CD4-positive, alpha-beta T cell treated with Interleukin-6 for 4 hours (primary cell): Measurements from ENCODE around the gene OR56B1.
A peak's percentile ranks its signal among the peaks of the same experiment; 100 is the strongest.
"Not testable (repeated sequence)": the region's sequence is repeated elsewhere in the genome, so short reads cannot be mapped to it uniquely, and the experiment has no call there.

Experiments
- DNase-seq: peaks from one replicate; pipeline ENCODE4 v3.0.0-alpha.2; 2020; ENCODE audit warnings: mixed read lengths

OR56B1 gene, protein sequence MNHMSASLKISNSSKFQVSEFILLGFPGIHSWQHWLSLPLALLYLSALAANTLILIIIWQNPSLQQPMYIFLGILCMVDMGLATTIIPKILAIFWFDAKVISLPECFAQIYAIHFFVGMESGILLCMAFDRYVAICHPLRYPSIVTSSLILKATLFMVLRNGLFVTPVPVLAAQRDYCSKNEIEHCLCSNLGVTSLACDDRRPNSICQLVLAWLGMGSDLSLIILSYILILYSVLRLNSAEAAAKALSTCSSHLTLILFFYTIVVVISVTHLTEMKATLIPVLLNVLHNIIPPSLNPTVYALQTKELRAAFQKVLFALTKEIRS

DNA sequence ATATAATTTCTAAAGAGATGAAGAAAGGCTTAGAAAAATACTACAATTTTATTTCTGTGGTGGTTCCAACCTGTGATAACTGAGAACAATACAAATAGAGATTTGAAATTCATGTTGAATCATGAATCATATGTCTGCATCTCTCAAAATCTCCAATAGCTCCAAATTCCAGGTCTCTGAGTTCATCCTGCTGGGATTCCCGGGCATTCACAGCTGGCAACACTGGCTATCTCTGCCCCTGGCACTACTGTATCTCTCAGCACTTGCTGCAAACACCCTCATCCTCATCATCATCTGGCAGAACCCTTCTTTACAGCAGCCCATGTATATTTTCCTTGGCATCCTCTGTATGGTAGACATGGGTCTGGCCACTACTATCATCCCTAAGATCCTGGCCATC is at the start of gene OR56B1:
TSS of gene OR56B1 (plus strand) at position 53 of the 400 bp plus-strand sequence. CDS start at position 122, 69 bp downstream.
- DNase-seq: no peak

DNA sequence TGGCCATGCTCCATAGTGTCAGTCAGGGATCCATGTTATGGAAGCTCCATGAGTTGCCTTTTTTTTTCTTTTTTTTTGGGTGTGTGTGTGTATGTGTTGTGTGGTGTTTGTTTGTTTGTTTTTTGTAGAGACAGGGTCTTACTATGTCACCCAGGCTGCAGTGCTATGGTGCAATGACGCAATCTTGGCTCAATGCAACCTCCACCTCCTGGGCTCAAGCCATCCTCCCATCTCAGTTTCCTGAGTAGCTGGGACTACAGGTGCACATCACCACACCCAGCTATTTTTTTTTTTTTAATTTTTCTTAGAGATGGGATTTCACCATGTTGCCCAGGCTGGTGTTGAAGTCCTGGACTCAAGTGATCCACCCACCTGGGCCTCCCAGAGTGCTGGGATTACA is 47.8 kb upstream of the OR56B1 start:
- no peak for DNase-seq

DNA sequence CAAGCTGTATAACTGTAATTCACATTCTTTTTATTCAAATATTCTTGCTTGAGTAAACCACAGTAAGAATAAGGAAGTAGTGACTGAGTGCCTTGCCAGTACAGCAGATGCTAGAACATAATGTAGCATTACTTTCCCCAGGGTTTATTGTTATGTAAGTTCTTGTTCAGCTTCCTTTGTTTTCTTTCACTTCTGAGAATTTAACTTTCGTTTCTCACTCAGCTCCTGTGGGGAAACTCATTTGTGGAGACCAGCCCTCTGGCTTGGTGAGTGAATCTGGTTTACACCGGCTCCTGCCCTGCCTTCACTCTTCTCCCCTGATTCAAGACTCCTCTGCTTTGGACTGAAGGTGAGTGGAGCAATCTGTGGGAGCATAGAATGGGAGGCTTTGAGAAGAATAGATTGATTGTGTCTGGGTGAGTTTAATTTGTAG is 46.7 kb upstream of the OR56B1 start, which contains the start of gene TRIM22:
TSS of gene TRIM22 (plus strand) at position 240 of the 433 bp plus-strand sequence. CDS start 6,443 bp downstream, outside the sequence.
- DNase-seq: peak; percentile 63

GRCh38 chr11:5690216-5690615 is 46.0 kb upstream of the OR56B1 start:
- DNase-seq: no peak

GRCh38 chr11:5690736-5691135 is 45.5 kb upstream of the OR56B1 start:
- no peak for DNase-seq

GRCh38 chr11:5691238-5691963 is 44.8 kb upstream of the OR56B1 start:
- DNase-seq: not testable (repeated sequence)

DNA sequence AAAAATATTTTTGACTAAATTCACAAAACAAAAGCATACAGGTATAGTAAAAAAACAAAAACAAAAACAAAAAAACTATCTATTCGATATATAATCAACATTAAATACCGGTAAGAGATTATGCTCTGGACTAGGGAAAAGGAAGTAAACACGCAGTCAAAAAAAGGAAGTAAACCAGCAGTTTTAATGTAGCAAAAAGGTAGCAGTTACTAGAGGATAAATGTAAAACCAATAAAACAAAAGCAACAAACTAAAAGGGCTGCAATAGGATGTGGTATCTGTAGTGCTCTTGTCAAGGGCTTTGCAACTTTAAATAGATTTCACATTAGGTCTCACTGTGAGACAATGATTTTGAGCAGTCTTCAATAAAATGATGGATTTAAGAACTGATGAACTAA is 44.3 kb upstream of the OR56B1 start:
- no peak for DNase-seq

DNA sequence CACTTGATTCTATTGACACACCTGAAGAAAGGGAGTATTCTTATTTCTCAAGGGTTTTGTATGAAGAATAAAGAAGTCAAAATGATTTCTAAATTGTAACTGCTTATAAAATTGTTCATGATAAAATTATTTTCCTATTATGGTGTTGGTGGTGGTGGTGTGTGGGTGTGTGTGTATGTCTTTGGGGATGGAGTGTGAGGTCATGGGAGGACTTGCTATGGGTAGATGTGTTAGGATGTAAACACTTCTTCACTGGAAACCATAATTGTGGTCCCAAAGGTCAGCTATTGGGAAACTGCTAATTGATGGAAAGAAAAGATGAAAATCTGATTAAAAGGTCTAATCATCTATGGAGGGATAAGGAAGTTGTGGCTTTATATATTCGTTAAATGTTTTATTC is 41.6 kb upstream of the OR56B1 start:
- no peak for DNase-seq

DNA sequence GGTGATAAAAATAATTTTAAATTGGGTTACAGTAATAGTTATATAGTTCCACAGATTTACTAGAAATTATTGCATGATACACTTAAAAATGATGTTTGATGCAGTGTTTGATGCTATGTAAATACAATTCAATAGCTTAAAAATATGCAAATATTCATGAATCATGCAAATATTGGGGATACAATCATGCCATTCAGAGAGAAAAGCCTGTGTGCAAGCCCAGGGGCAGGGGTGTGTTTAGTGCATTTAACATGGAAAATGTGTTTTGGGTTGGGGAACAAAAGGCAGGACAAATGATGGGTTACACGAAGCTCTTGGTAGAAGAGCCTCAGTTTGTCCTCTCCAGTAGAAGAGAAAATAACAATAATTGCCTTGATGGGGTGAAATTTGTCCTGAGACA is 40.7 kb upstream of the OR56B1 start:
- no peak for DNase-seq

- DNase-seq: no peak
Measured at GRCh38 chr11:5696210-5696609, 40.0 kb upstream of the OR56B1 start.

- DNase-seq: no peak
Measured at GRCh38 chr11:5698281-5698680, 38.0 kb upstream of the OR56B1 start.

DNA sequence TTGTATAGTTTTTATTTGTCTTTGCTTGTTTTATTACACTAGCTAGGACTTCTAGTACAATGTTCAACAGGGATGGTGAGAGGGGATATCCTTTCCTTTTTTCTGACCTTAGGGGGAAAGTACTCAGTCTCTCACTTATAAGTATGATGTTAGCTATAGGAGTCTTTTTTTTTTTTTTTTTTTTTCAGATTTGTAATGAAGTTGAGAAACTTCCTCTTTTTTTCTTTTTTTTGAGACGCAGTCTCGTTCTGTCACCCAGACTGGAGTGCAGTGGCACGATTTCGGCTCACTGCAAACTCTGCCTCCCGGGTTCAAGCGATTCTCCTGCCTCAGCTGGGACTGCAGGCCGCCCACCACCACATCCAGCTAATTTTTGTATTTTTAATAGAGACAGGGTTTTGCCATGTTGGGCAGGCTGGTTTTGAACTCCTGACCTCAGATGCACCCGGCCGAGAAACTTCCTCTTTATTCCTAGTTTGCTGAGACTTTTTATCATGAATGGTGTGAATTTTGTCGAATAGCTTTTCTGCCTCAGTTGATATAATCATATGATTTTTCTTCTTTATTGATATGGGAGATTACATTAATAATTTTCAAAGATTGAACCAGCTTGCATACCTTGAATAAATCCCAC is 35.7 kb upstream of the OR56B1 start:
- DNase-seq: no peak

DNA sequence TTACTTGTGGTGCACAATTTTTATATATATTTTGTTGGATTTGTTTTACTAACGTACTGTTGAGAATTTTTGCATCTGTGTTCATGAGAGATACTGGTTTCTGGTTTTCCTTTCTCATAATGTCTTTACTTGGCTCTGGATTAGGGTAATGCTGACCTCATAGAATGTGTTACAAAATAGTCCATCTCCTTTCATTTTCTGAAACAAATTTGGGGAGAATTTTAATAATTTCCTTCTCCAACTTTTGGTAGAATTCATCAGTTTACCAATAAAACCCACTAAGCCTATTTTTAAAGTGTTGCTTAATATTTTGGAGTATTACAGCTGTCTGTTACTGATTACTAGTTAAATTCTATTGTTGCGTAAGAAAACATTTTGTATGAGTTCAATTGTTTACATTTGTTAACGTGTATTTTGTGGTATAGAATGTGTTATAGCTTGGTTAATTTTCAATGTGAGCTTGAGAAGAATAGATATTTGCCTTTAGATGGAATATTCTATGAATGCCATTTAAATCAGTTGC is 35.1 kb upstream of the OR56B1 start:
- DNase-seq: no peak

- DNase-seq: no peak
Measured at GRCh38 chr11:5703741-5704536, 32.3 kb upstream of the OR56B1 start.

DNA sequence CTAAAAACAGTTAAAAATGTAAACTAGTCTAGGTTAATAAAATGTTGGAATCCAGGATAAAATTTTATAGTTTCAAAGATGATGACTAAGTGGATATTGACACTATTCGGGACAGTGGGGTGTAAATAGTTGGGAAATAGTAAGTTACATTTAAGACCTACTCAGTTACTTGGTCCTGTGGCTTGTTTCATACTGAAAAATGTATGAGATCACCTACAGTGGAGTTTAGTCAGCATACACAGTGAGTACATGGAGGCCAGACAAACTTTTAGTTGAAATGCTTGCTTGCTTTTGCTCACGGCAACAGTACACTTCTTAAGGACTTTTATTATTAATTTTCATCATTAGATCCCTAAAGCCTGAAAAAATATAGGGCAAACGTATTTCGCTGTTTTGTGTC is 30.6 kb upstream of the OR56B1 start:
- no peak for DNase-seq

DNA sequence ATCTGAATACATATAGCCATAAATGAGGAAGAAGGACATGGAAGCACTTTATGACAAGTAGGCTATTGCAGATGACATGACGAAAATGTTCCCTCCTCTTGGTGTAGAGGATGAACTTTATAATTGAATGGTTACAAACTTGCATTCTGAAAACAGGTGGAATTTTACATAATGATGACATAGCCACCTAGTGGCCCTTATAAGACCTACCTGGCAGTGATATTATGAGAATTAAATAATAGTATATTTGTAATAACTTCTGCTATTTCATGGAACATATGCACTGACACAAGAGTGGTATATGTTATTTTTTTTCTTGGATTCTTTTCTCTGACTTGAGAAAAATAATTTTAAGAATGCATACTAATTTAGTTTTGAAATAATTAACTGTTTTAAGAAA is 23.7 kb upstream of the OR56B1 start:
- DNase-seq: no peak

DNA sequence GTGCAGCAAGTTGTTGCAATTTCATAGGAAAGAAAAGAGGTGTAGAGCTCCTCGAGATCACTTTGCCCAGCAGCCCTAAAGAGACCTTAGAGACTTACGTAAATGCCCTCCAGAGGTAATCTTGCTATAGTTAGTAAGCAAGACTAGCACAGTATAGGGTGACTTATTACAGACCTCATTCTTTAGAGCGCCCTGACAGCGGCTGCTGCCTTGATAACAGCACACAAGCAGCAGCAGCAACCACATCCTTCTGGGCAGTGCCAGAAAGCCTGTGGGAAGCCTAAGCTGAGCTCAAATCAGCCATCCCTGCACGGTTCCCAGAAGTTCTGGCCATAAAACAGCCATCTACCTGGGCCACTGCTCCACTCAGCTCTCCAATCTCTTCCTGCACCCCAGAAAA is 22.6 kb upstream of the OR56B1 start:
- no peak for DNase-seq

DNA sequence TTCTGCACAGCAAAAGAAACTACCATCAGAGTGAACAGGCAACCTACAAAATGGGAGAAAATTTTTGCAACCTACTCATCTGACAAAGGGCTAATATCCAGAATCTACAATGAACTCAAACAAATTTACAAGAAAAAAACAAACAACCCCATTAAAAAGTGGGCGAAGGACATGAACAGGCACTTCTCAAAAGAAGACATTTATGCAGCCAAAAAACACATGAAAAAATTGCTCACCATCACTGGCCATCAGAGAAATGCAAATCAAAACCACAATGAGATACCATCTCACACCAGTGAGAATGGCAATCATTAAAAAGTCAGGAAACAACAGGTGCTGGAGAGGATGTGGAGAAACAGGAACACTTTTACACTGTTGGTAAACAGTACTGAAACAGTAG is 19.7 kb upstream of the OR56B1 start:
- not testable (repeated sequence) for DNase-seq

DNA sequence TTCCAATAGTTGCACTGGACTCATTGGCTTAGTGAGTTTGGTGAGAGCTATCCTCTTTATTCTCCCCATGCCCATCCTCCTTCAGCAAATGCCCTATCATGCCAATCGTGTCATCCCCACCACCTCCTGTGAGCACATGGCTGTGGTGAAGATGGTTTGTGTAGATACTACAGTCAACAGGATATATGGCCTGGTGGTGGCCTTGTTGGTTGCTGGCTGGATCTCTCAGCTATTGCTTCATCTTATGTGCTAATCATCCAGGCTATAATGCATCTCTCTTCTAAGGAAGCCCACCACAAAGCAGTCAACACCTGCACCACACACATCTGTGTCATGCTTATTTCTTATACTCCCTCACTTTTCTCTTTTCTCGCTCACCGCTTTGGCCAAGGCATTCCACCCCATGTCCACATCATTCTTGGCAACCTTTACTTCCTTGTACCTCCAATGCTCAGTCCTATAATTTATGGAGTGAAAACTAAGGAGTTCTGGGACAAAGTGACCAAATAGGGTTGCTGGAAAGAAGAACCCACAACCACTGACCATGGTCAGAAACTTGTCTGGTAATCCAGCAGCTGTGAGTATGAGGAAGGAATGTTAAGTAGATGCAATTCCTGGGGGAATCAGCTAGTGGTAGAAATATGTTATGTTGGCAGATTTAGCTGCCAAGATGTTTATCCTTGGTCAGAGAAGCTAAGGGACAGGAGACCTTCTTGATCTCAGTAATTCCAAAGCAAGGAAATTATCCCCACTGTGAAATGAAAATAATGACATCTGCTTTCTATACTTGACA is 16.3 kb upstream of the OR56B1 start:
- no peak for DNase-seq

DNA sequence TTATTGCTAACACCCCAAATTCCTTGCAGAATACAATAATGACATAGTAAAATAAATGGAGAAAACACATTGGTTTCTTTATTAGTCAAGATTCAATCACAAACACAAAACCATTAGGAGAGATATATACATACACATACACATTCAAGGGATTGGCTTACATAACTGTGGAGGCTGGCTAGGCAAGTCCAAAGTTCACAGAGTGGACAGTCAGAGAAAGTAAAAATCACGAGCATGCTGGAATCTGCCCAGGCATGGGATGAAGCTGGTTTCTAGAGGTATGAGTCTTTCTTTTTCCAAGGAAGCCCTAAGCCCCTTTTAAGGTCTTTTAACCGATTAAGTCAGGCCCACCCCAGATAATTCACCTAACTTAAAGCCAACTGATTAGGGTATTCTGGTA is 13.6 kb upstream of the OR56B1 start:
- no peak for DNase-seq

DNA sequence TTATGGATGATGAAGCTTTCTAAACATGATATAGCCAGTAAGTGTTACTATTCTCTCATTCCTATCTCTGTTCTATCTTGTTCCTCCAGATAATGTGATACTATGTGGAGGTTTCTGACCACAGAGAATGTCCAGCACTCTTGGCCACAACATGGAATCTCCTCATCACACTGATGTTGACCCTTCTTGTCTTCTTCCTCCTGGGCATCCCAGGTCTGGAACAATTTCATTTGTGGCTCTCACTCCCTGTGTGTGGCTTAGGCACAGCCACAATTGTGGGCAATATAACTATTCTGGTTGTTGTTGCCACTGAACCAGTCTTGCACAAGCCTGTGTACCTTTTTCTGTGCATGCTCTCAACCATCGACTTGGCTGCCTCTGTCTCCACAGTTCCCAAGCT is 9.9 kb upstream of the OR56B1 start:
- DNase-seq: no peak

DNA sequence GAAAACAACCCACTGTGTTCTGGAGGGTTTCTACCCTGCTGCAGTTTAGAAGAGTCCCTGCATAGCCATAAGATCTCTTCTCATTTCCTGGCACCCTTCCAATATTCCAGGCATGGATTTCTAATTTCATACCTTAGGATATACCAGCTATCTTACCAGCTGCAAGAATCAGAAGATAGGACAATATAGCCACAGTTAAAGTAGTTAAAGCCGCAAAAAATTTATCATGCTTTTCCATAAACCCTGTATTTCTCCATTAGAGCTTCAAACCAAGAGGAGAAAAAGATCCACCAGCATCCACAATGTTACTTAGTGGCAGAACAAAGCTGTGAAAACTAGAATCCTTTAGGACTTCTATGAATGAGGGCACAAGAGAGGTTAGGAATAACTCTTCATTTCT is 8.6 kb upstream of the OR56B1 start:
- no peak for DNase-seq
